Activated CD4-positive, alpha-beta T cell treated with anti-CD3 and anti-CD28 coated beads for 36 hours (primary cell): ENCODE measurements around the gene SRSF2. TPM values are rescaled to one million over a fixed set of nuclear protein-coding genes. Genes with fewer than 3 reads are reported as not detected.

ENCODE experiments used
- ATAC-seq: fragments of 200-7000 bp; cut with Tn5 transposase; one replicate; pipeline ENCODE4 v1.10.0; 2021; ENCODE audit warnings: mild to moderate bottlenecking, moderate library complexity
- CTCF ChIA-PET: fragments of 350-600 bp; sonication (Branson Sonifier 250); formaldehyde crosslinking; loops from one replicate; lab custom pipeline; 2021; ENCODE audit warnings: antibody characterized with exemption; lab: Charles Lee
- POLR2A ChIA-PET: fragments of 350-600 bp; sonication (Branson Sonifier 250); formaldehyde crosslinking; loops from one replicate; lab custom pipeline; 2021; ENCODE audit warnings: antibody characterized with exemption, inconsistent platforms; lab: Charles Lee
- DNase-seq: peaks from one replicate; pipeline ENCODE4 v3.0.0-alpha.2; 2020
- H3K27ac Mint-ChIP-seq: one replicate; pipeline ENCODE4 v1.8.0; 2021; ENCODE audit warnings: mixed read lengths
- H3K27me3 Mint-ChIP-seq: one replicate; pipeline ENCODE4 v1.8.0; 2021; ENCODE audit warnings: mixed read lengths
- H3K36me3 Mint-ChIP-seq: one replicate; pipeline ENCODE4 v1.8.0; 2021; ENCODE audit warnings: low read depth, mixed read lengths
- H3K4me1 Mint-ChIP-seq: one replicate; pipeline ENCODE4 v1.8.0; 2021; ENCODE audit warnings: mixed read lengths
- H3K4me3 Mint-ChIP-seq: one replicate; pipeline ENCODE4 v1.8.0; 2021; ENCODE audit warnings: mild to moderate bottlenecking, moderate library complexity, mixed read lengths
- H3K9me3 Mint-ChIP-seq: one replicate; pipeline ENCODE4 v1.8.0; 2021; ENCODE audit warnings: low read depth, mixed read lengths
- intact Hi-C, 2 experiments: fragments of 100-400 bp; cut with DNase I in 1 of 2; cut with micrococcal nuclease in 1 of 2; formaldehyde crosslinking; loops; one replicate each; pipeline versions ENCODE4 v1.14.2 to v1.15.1; 2022 to 2024; cut with DNase I, micrococcal nuclease
- microRNA-seq: library from miRNA; unstranded; fragments of <30 nt; microRNA quantifications from one replicate; pipeline ENCODE4 v1.2.0, GENCODE V29; 2021; ENCODE audit warnings: borderline replicate concordance
- total RNA-seq, 2 experiments: library from RNA; stranded (reverse); gene quantifications; one replicate each; pipeline ENCODE4 v1.2.3, GENCODE V29; 2021

The SRSF2 gene
- total RNA-seq, 2 experiments from 2014 or later, result 335 to 340 TPM

GRCh38 chr17:76690596-76691280 lies 46.4 kb downstream of the SRSF2 start:
- intact Hi-C loops, result no loop called here
- H3K27ac Mint-ChIP-seq, result no peak overlapping the region
- no peaks in the 10 kb centered on the region for H3K9me3 Mint-ChIP-seq
- H3K4me1 Mint-ChIP-seq, result peaks cover 2% of the 10 kb centered on the region
- CTCF ChIA-PET, result interaction anchor here (0.7 to 1.1 kb wide), 3 partner anchors 9 to 168 kb away, joined by 3 to 4 read pairs (median 4); no protein-coding TSS in a partner anchor
- POLR2A ChIA-PET, result interaction anchor here (0.6 kb wide), 1 partner anchor 18 kb away, joined by 12 read pairs; no protein-coding TSS in a partner anchor
- DNase-seq (no peak), ATAC-seq (no peak)
- no peak overlapping the region for H3K4me3 Mint-ChIP-seq
- no peaks in the 10 kb centered on the region for H3K36me3 Mint-ChIP-seq
- H3K27me3 Mint-ChIP-seq, result no peaks in the 10 kb centered on the region

- DNase-seq (no peak), ATAC-seq (no peak)
- Mint-ChIP-seq H3K36me3 (no peaks in the 10 kb centered on the region), H3K4me3 (no peak overlapping the region), H3K4me1 (no peaks in the 10 kb centered on the region), H3K9me3 (no peaks in the 10 kb centered on the region), H3K27ac (no peak overlapping the region), H3K27me3 (no peaks in the 10 kb centered on the region)
- intact Hi-C loops, result loop anchor here in 1 of 2 experiments (10.0 kb wide), 1 partner anchor 165 kb away; no protein-coding TSS in a partner anchor
- ChIA-PET CTCF (no interaction called here), POLR2A (no interaction called here)
Observed at GRCh38 chr17:76689859-76690258, 47.3 kb downstream of the SRSF2 start.

- CTCF ChIA-PET, result no interaction called here
- POLR2A ChIA-PET, result no interaction called here
- ATAC-seq, result no peak
- no peak overlapping the region for H3K27ac Mint-ChIP-seq
- no peaks in the 10 kb centered on the region for H3K9me3 Mint-ChIP-seq
- H3K27me3 Mint-ChIP-seq, result no peaks in the 10 kb centered on the region
- no peak for DNase-seq
- no peaks in the 10 kb centered on the region for H3K4me1 Mint-ChIP-seq
- intact Hi-C loops, result loop anchor here in 1 of 2 experiments (10.0 kb wide), 1 partner anchor 163 kb away; no protein-coding TSS in a partner anchor
- H3K4me3 Mint-ChIP-seq, result no peak overlapping the region
- H3K36me3 Mint-ChIP-seq, result no peaks in the 10 kb centered on the region
Observed at GRCh38 chr17:76688165-76688622, 48.9 kb downstream of the SRSF2 start.

- Mint-ChIP-seq H3K27me3 (no peaks in the 10 kb centered on the region), H3K27ac (no peak overlapping the region), H3K36me3 (no peaks in the 10 kb centered on the region), H3K4me1 (no peaks in the 10 kb centered on the region), H3K4me3 (no peak overlapping the region), H3K9me3 (no peaks in the 10 kb centered on the region)
- ChIA-PET CTCF (interaction anchor here (0.5 kb wide), 1 partner anchor 782 kb away, joined by 3 read pairs; no protein-coding TSS in a partner anchor), POLR2A (no interaction called here)
- no peak for ATAC-seq
- DNase-seq, result no peak
- intact Hi-C loops, result loop anchor here in 1 of 2 experiments (10.0 kb wide), 1 partner anchor 163 kb away; no protein-coding TSS in a partner anchor
Observed at GRCh38 chr17:76687298-76688164, 49.6 kb downstream of the SRSF2 start.

- peaks cover 1% of the 10 kb centered on the region for H3K4me1 Mint-ChIP-seq
- intact Hi-C loops, result loop anchor here in 1 of 2 experiments (10.0 kb wide), 1 partner anchor 162 kb away; no protein-coding TSS in a partner anchor
- no peak for ATAC-seq
- no peaks in the 10 kb centered on the region for H3K27me3 Mint-ChIP-seq
- no peaks in the 10 kb centered on the region for H3K9me3 Mint-ChIP-seq
- H3K27ac Mint-ChIP-seq, result no peak overlapping the region
- H3K36me3 Mint-ChIP-seq, result no peaks in the 10 kb centered on the region
- no peak overlapping the region for H3K4me3 Mint-ChIP-seq
- ChIA-PET POLR2A (no interaction called here), CTCF (interaction anchor here (0.5 kb wide), 1 partner anchor 781 kb away, joined by 3 read pairs; no protein-coding TSS in a partner anchor)
- no peak for DNase-seq
Observed at GRCh38 chr17:76686538-76687297, 50.4 kb downstream of the SRSF2 start.

GRCh38 chr17:76685846-76686245 lies 51.3 kb downstream of the SRSF2 start:
- POLR2A ChIA-PET, result no interaction called here
- Mint-ChIP-seq H3K27me3 (no peaks in the 10 kb centered on the region), H3K9me3 (no peaks in the 10 kb centered on the region), H3K4me1 (peaks cover 1% of the 10 kb centered on the region), H3K27ac (no peak overlapping the region), H3K36me3 (no peaks in the 10 kb centered on the region), H3K4me3 (no peak overlapping the region)
- ATAC-seq, result no peak
- intact Hi-C loops, result loop anchor here in 1 of 2 experiments (10.0 kb wide), 1 partner anchor 161 kb away; no protein-coding TSS in a partner anchor
- CTCF ChIA-PET, result no interaction called here
- no peak for DNase-seq

GRCh38 chr17:76685366-76685765 lies 51.8 kb downstream of the SRSF2 start:
- Mint-ChIP-seq H3K36me3 (no peaks in the 10 kb centered on the region), H3K4me3 (no peak overlapping the region), H3K27me3 (no peaks in the 10 kb centered on the region), H3K27ac (no peak overlapping the region), H3K9me3 (no peaks in the 10 kb centered on the region), H3K4me1 (peaks cover 1% of the 10 kb centered on the region)
- ChIA-PET POLR2A (no interaction called here), CTCF (no interaction called here)
- intact Hi-C loops, result loop anchor here in 1 of 2 experiments (10.0 kb wide), 1 partner anchor 161 kb away; no protein-coding TSS in a partner anchor
- DNase-seq, result no peak
- ATAC-seq, result no peak

GRCh38 chr17:76684756-76685155 lies 52.4 kb downstream of the SRSF2 start:
- DNase-seq, result no peak
- ChIA-PET CTCF (no interaction called here), POLR2A (no interaction called here)
- H3K27me3 Mint-ChIP-seq, result no peaks in the 10 kb centered on the region
- no peak overlapping the region for H3K4me3 Mint-ChIP-seq
- no peaks in the 10 kb centered on the region for H3K36me3 Mint-ChIP-seq
- no peak for ATAC-seq
- H3K4me1 Mint-ChIP-seq, result peaks cover 1% of the 10 kb centered on the region
- H3K27ac Mint-ChIP-seq, result no peak overlapping the region
- intact Hi-C loops, result loop anchor here in 1 of 2 experiments (10.0 kb wide), 1 partner anchor 160 kb away; no protein-coding TSS in a partner anchor
- no peaks in the 10 kb centered on the region for H3K9me3 Mint-ChIP-seq

Small RNA genes lying within 50 kb of the gene (microRNA-seq; reads per million reads assigned to microRNA genes)
- gene MIR636, result 3.2 reads per million

Other genes with a start within 250 kb of the SRSF2 start
- 10 to 100 TPM; 23.9 to 28.4 TPM for gene RHBDF2, start 235.9 kb downstream of the SRSF2 start, total RNA-seq
- gene CYGB, start 199.6 kb downstream of the SRSF2 start, total RNA-seq, result not detected
- not detected for gene PRCD, start 197.3 kb downstream of the SRSF2 start, total RNA-seq
- gene ST6GALNAC2, start 151.5 kb downstream of the SRSF2 start, total RNA-seq, result under 1 TPM in 1 of 2 experiments, not detected in 1; 0.32 TPM
- gene ST6GALNAC1, start 93.6 kb downstream of the SRSF2 start, total RNA-seq, result under 1 TPM; 0.88 to 0.89 TPM
- gene MXRA7, start 26.4 kb downstream of the SRSF2 start, total RNA-seq, result 10 to 100 TPM; 18.4 to 20.2 TPM
- 10 to 100 TPM; 51.3 to 65.5 TPM for gene JMJD6, start 10.7 kb downstream of the SRSF2 start, total RNA-seq
- gene METTL23, start 10.5 kb downstream of the SRSF2 start, total RNA-seq, result 10 to 100 TPM; 18.9 to 25.3 TPM
- gene MFSD11, start 788 bp upstream of the SRSF2 start, total RNA-seq, result 10 to 100 TPM; 10.3 to 15.1 TPM
- gene MGAT5B, start 131.1 kb upstream of the SRSF2 start, total RNA-seq, result not detected